ENCODE measurements around the gene SIRPB2.

SIRPB2 gene

DNA sequence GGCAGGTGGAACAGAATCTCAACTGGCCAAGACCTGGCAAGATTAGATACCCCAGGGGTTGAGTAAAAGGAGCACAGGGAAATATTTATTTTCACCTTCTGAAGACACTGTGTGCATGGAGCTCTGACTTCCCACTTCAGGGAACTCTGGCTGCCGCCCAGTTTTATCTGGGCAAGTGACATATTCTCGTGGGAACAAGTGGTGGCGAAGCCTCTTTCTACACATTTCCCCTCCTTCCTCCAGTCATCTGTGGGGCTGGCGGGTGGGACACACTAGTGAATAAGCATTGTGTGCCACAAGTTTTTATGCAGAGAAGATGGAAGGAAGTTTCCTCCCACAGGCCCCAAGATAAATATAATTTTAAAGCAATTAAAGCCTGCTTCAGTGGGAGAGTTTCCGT, 48.1 kb downstream of the SIRPB2 start:
- DNase-seq (ENCODE audit: low spot score) (no peak), FAIRE-seq (no peak)

DNA sequence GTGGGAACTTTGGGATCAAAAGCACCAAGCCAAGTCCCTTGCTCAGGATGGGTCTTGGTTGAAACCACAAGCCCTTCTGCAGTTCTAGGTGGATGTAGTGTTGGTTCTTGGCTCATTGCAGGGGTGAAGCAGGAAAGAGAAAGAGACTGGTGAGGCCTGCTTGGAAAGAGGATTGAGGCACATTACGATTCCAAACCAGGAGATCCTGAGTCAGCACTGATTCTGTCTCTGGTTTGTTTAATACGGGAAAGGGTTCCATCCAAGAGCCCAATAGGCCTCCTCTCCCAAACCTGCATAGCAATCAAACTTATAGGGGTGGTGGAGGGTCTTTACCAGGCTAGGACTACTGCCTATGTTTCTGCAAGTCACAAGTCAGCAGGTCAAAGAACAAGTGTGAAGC, 48.9 kb downstream of the SIRPB2 start:
- FAIRE-seq (no peak), DNase-seq (ENCODE audit: low spot score) (no peak)

DNA sequence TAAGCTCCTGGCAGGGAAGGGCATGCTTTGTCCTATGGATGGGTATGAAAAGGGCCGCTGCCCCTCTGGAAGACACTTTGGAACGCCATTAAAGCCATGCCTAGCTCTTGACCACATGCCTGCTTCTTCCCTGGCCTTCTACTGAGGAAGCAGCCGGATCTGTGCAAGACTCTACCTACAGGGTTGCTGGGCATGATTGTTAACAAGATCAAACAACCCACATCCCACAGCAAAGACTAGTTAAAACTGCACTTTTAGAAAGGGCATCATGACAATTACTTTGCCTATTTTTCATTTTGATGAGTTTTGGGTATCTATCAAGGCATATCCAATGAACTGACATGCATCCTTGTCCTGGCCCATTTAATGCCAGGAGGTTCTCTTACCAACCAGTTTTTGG, 50.1 kb downstream of the SIRPB2 start:
- DNase-seq (ENCODE audit: low spot score) (no peak), FAIRE-seq (no peak)

DNA sequence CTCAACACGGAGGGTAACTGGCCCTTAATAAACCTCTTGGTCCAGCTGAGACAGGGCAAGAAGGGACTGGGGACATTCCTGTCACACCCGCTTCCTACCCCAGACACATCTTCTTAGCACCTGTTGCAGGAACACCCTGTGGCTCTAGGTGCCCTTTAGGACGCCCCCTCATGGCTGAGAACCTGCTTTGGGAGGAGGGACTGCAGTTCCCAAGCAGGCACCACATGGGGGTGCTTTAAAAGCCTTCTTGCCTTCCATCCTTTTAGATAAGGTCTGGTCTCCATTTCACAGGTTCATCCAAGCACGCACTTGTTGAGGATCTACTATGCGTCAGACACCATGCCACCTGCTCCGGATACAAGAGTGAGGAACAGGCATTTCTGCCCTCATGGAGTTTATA, 51.2 kb downstream of the SIRPB2 start:
- FAIRE-seq (no peak), DNase-seq (ENCODE audit: low spot score) (no peak)

DNA sequence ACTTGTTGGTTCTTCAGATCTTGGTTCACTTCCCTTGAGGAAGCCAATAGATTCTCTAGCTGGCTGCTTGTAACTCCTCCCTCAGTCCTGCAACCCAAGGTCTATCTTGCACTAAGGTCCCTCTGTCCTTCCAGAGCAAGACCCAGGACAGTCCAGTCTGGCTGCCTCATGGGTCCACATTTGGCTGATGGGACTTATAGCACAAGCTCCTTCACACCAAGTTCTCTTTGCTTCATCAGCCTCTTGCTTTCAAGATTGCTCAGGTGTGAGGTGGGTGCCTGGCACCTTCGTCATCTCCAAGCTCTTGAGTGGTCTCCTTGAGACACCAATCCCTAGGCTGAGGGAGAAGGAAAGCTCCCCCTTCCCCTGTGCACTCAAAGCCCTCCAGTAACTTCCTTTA, 52.9 kb downstream of the SIRPB2 start:
- FAIRE-seq (no peak), DNase-seq (ENCODE audit: low spot score) (no peak)

DNA sequence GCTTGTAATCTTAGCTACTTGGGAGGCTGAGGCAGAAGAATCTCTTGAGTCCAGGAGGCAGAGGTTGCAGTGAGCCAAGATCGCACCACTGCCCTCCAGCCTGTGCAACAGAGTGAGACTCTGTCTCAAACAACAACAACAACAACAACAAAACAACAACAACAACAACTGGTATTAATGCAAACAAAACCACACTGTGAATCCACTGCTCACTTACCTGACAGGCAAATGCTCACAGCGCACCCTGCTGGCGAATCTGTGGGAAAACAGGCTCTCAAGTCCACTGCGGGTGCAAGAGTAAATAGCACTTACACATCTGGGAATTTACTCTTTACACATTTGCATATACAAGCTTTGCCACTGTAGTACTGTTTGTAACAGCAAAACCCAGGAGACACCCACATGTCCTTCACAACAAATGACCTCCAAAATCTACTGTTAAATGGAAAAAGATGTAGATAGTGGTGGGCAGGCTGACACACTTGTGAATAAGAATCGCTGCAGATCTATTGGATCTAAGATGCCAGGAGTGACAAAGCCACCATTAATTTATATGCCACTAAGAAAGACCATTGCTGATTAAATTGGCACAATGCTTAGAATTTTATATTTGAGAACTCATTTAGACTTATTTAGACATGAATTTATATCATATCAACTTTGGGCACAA, 53.9 kb downstream of the SIRPB2 start:
- FAIRE-seq (no peak), DNase-seq (ENCODE audit: low spot score) (peak; percentile 46)

DNA sequence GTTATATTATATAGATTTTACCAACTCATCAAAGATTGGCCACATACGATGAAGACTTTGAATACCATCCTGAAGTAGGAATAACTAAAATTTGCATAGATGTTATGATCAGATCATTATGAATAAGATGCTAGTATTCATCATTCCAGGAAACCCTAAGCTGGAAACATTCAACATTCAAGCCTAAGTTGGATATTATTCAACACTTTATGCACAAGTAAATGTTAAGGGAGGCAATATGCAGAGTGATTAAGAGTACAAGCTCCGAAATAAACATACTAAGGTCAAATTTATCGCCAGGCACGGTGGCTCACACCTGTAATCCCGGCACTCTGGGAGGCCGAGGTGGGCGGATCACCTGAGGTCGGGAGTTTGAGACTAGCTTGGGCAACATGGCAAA, 55.0 kb downstream of the SIRPB2 start:
- DNase-seq (ENCODE audit: low spot score) = no peak
- FAIRE-seq = no peak

DNA sequence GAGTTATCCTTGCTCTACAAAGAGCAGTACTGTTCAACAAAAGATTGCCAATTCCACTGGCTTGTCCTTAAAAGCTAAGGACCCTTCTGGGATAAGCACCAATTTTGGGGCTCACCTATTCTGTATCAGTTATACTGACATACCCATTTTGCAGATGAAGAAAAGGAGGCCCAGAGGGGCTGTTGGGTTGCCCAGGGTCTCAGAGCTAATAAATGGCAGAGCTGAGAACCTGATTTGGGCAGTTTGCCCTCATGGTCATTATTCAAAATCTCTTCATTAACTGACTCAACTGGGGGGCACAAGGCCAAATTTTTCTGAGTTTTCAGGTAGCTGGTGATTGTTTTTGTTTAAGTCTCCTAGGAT, 55.9 kb downstream of the SIRPB2 start:
- no peak for FAIRE-seq
- DNase-seq (ENCODE audit: low spot score) = no peak

DNA sequence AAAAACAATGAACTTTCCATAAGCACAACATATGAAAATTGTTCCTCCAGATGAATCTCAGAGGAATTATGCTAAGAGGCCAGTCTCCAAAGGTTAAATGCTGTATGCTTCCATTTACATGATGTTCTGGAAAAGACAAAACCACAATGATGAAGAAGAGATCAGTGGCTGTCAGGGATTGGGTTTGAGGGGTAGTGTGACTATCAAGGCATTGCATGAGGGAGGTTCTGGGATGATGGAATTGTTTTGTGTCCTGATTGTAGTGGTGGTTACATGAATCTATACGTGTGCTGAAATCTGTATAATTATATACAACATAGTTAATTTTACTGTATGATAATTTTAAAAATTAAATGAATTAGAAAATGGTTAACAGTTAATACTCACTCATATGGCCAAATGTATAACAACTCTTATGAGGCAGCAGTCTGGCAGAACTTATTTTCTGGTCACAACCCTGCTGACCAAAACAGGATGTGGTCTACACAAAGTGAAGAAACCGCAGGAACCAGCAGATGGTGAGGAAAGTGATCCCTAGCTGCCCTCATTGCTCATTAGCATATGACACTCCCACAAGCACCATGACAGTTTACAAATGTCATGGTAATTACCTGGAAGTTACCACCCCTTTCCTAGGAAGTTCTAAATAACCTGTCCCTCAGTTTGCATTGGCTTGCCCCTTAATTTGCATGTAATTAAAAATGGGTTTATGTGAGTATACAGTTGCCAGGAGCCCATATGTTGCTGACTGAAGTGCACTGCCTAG, 56.5 kb downstream of the SIRPB2 start:
- DNase-seq (ENCODE audit: low spot score) = peak; percentile 66
- FAIRE-seq = peak; percentile 87

DNA sequence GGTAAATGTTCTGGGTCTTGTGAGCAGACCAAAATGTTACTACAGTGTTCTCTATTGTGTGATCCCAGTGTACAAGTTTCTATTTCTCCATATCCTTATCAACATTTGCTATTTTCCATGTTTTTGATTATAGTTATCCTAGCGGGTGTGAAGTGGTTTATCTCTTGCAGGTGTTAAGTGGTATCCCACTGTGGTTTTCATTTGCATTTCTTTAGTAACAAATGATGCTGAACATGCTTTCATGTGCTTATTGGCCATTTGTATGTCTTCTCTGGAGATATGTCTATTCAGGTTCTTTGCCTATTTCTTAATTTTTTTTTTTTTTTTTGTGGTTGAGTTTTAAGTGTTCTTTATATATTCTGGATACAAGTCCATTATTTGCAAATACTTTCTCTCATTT, 60.1 kb downstream of the SIRPB2 start:
- no peak for FAIRE-seq

DNA sequence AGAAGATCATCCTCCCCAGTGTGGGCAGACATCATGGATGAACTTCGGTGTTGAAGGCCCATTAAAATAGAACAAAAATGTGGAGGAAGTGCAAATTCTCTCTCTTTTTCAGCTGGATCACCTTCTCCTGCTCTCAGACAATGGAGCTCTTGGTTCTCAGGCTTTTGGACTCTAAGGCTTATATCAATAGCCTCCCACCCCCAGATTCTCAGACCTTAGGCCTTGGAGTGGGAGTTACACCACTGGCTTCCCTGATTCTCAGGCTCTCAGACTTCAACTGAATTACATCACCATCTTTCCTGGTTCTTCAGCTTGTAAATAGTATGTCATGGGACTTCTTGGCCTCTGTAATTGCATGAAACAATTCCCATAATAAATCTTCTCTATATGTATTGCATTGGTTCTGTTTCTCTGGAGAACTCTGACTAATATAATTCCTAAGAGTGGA, 61.2 kb downstream of the SIRPB2 start:
- FAIRE-seq = no peak
- DNase-seq (ENCODE audit: low spot score) = no peak

More for the DNA sequence above, 60.1 kb downstream of the SIRPB2 start:
- no peak for DNase-seq (ENCODE audit: low spot score)

DNA sequence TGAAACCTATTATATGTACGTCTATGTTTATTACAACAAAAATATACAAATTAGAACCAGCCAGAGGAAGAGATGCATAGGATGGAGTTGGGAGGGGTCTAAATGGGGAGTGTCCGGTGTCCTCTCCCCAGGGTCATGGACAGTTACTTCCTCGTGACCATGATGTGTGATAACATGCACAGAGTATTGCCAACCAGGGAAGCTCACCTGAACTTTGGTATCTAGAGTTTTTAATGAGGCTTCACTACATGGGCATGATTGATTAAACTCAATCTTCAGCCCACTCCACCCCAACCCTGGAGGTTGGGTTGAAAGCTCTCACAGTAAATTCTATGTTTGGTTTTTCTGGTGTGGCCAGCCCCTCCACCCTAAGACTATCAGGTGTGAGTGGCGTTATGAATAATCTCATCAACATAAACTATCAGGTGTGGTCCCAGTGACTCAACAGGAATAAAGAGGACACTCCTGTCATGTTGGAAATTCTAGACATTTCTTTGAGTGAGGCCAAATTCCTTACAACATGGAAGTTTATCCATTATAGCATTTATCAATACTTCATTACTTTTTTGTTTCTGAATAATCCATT, 62.0 kb downstream of the SIRPB2 start:
- DNase-seq (ENCODE audit: low spot score) = no peak

DNA sequence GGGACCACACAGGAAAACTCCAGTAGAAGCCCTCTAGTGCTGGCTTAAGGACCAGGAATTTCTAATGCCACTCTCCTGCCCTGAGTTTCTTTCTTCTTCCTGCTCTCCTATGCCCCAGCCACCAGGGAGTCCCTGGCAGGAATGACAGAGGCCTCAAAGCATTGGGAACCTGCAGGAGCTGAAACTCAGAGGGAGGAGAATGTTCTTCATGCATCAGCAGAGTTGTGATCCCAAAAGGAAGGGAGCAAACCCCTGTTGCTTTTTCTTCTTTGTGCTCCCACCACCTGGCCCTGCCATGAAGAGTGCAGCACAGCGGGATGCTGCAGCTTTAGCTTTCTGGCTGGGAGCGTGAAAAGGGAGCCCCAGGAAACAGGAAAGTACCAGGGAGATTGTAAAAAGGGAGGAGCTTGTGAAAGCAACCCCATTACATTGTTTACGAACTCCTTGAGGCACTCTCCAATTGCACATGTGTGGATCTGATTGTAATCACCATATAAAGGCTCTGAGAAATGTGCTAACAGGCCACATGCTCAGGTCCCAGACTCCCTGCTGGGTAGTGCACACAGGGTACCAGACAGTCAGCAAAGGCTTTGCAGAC, 63.7 kb downstream of the SIRPB2 start:
- FAIRE-seq = no peak
- DNase-seq (ENCODE audit: low spot score) = no peak

More for the DNA sequence above, 62.0 kb downstream of the SIRPB2 start:
- no peak for FAIRE-seq

DNA sequence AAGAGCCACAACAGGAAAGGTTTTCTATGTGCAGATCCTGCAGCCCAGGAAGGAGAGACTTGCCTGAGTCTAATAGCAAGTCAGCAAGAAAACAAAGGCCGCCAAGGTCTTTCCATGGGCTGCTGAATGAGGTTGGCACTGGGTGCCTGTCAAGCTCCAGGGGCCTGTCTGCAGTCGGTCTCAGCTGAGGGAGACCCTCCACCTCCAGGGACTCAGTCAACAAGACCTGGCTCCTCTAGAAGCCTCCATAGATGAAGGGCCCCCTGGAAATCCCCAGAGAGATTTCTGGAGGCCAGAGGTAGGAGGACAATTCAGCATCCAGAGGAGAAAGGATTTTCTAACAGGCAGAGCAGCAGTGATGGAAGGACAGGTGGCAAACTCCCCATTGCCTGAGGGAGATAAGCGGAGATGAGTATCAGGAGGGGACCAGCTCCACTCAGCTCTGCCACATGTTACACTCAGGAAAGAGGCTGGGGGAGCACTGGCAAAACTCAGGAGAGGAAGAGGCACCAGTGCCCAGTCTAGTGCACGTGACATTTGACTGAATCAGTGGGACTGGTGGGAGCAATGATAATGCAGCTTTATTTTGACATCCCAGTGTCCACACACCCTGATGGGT, 64.9 kb downstream of the SIRPB2 start:
- no peak for FAIRE-seq

More for the DNA sequence above, 64.9 kb downstream of the SIRPB2 start:
- no peak for DNase-seq (ENCODE audit: low spot score)
